ENCODE data around the gene GGT6.

The GGT6 gene

GRCh38 chr17:4573669-4574068 lies 13.3 kb upstream of the GGT6 start:
- H3K27ac Mint-ChIP-seq = no peak overlapping the region
- H3K36me3 Mint-ChIP-seq (ENCODE audit: low read depth) = no peaks in the 10 kb centered on the region
- no peak overlapping the region for H3K4me3 Mint-ChIP-seq
- TF ChIP-seq CTCF (IDR thresholded peaks at IDR 0.05) = no peak
- peaks cover 4% of the 10 kb centered on the region for H3K27me3 Mint-ChIP-seq (ENCODE audit: low read depth, poor library complexity)
- peaks cover 4% of the 10 kb centered on the region for H3K9me3 Mint-ChIP-seq
- DNase-seq = no peak
- peaks cover 66% of the 10 kb centered on the region for H3K4me1 Mint-ChIP-seq

- Mint-ChIP-seq H3K4me1 (peaks cover 72% of the 10 kb centered on the region), H3K36me3 (ENCODE audit: low read depth) (no peaks in the 10 kb centered on the region), H3K27me3 (ENCODE audit: low read depth, poor library complexity) (peaks cover 4% of the 10 kb centered on the region), H3K4me3 (no peak overlapping the region), H3K9me3 (peaks cover 4% of the 10 kb centered on the region), H3K27ac (no peak overlapping the region)
- DNase-seq = no peak
- TF ChIP-seq CTCF (IDR thresholded peaks at IDR 0.05) = no peak
Measured at GRCh38 chr17:4573115-4573514, 12.7 kb upstream of the GGT6 start.

GRCh38 chr17:4572131-4572530 lies 11.8 kb upstream of the GGT6 start:
- Mint-ChIP-seq H3K27me3 (ENCODE audit: low read depth, poor library complexity) (peaks cover 4% of the 10 kb centered on the region), H3K36me3 (ENCODE audit: low read depth) (no peaks in the 10 kb centered on the region), H3K4me3 (no peak overlapping the region), H3K27ac (no peak overlapping the region), H3K9me3 (no peaks in the 10 kb centered on the region), H3K4me1 (peaks cover 68% of the 10 kb centered on the region)
- DNase-seq = no peak
- TF ChIP-seq CTCF (IDR thresholded peaks at IDR 0.05) = no peak

GRCh38 chr17:4569591-4569990 lies 9.2 kb upstream of the GGT6 start:
- no peaks in the 10 kb centered on the region for H3K36me3 Mint-ChIP-seq (ENCODE audit: low read depth)
- H3K27me3 Mint-ChIP-seq (ENCODE audit: low read depth, poor library complexity) = peaks cover 3% of the 10 kb centered on the region

GRCh38 chr17:4566785-4567184 lies 6.4 kb upstream of the GGT6 start:
- H3K4me3 Mint-ChIP-seq = peak overlapping the region; percentile 54
- H3K27me3 Mint-ChIP-seq (ENCODE audit: low read depth, poor library complexity) = peaks cover 11% of the 10 kb centered on the region
- H3K9me3 Mint-ChIP-seq = no peaks in the 10 kb centered on the region
- TF ChIP-seq CTCF (IDR thresholded peaks at IDR 0.05) = peak; percentile 73
- no peak overlapping the region for H3K27ac Mint-ChIP-seq
- peaks cover 48% of the 10 kb centered on the region for H3K4me1 Mint-ChIP-seq
- H3K36me3 Mint-ChIP-seq (ENCODE audit: low read depth) = no peaks in the 10 kb centered on the region
- DNase-seq = peak; percentile 76

More at GRCh38 chr17:4569591-4569990, 9.2 kb upstream of the GGT6 start:
- TF ChIP-seq CTCF (IDR thresholded peaks at IDR 0.05) = no peak
- Mint-ChIP-seq H3K9me3 (no peaks in the 10 kb centered on the region), H3K4me1 (peaks cover 60% of the 10 kb centered on the region), H3K4me3 (no peak overlapping the region), H3K27ac (peak overlapping the region; percentile 64)
- DNase-seq = no peak
